ENCODE measurements around the gene LANCL2.

The LANCL2 gene

DNA sequence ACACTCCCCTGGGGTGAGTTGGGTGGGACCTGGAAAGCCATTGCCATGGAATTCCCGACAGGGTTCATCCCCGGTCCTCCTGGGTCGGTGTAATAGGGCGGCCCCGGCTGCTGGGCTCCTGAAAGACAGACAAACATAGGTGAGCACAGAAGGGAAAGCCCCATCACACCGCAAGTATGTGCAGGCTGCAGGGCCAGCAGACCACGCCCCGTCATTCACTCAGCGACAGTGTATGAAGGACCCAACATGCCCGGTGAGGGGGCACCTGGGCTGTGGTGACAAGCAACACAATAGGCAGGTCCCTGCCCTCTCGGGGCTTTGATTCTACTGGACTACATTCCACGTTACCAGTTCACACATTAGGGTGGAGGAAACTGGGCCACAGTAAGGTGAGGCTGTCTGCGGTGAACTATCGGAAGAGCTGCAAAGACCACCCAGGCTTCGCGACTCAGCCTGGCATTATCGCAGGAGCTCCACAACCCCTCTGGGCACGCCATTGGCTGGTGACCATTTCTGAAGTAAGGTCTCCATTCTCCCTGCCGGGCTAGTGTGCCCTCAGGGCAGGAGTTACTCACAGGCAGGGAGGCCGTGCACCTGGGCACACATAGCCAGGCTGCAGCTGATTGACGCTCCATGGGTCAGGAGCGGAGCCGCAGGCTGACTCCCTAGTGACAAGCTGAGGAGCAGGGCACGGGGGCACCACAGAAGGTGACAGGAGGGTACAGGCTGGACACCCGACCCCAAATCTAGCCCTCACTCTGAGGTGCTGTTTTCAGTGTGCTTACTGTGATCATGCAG is 108.0 kb downstream of the LANCL2 start:
- no peak for DNase-seq

DNA sequence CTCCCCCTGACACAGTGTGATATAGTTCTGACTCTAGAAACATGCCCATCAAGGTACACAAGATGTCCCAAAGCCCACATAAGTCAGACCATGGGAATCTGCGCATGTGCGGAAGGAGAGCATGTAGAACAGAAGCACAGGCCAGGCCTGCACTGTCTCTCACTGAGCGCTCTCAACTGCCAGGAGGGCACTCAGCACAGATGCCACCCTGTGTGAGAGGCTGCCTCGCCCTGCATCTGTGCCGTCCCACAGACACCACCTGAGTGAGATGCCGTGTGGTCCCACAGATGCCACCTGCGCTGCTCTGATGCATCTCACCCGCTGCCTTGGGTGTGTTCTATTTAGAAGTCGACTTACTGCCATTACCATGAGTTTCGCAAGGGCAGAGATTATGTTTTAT is 108.8 kb downstream of the LANCL2 start:
- DNase-seq = no peak

DNA sequence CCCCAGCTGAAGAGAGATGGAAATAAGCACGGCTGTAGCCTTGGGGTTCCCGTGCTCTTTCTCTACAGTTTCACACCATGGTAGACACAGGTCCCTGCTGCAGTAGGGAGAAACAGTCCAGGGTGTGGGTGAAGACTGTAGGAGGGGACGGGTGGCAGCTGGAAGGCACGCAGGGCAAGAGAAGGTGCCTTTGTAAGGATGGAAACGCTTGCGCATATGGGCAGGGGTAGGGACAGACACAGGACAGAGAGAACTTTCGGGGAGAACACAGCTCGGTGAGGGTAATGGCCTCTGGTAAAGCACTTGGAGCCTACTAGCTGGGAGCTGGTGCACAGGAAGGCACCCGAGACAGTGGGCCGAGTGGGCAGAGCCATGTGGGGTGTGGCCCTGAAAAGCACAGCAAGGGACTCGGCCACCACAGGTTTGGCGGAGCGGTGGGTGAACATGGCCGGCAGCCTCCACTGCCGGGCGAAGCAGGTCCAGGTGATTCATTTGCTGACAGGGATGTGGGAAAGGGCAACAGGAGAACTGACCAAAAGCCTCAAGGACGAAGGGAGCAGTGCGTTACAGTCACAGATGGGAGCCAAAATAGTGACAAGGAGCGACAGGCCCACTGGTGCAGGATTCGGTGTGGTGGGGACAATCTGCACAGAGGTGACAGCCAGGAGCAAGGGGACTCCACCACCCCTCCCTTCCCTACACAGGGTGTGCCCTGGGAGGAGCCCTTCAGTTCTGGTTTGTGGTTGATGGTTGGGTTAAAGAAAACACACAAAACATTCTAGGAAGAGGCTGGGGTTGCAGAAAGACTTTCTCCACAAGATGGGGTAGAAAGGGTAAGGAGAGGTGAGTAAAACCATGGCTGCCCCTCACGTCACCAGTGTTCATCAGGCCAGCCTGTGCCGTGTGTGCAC is 110.1 kb downstream of the LANCL2 start:
- DNase-seq = no peak

DNA sequence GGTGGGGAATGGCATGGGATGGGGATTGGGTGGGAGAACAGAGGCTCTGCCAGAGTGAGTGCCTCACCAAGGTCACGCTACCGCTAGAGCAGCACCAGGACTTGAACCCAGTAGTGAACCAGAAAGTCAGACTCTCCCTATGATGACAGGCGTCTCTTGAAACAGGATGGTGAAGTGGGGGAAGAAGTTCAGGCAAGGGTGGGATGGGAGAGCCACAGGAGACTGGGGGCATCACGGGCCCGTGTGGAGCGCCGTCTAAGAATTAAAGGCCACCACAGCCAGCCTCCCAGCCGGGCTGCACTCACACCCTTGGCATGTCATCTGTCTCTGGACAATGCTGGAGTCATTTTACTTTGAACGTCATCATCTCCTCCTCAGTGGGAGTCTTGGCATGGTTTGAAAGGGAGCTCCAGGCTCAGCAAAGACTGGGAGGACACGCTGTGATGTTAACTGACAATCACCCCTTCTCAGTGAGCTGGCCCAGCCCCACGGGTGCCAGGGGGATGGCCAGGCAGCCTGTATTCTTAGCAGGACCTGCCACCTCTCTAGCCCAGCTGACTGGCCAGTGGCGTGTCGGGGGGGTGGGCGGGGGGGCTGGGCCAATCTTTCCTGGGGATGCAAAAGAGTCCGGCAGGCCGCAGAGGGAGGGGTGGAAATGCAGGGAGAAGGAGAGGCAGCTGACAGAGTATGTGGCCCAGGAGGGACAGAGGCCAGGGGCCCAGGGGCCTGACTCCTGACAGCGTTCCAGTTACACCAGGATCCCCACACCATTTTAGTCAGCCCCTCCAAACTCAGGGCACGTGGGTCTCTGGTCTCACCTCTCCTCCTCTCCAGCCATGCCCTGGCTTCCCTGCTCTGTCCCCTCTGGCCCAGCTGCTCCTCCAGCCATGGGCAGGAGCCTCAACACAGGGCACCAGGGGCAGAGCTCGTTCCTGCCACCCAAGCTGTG is 111.0 kb downstream of the LANCL2 start:
- DNase-seq = no peak

DNA sequence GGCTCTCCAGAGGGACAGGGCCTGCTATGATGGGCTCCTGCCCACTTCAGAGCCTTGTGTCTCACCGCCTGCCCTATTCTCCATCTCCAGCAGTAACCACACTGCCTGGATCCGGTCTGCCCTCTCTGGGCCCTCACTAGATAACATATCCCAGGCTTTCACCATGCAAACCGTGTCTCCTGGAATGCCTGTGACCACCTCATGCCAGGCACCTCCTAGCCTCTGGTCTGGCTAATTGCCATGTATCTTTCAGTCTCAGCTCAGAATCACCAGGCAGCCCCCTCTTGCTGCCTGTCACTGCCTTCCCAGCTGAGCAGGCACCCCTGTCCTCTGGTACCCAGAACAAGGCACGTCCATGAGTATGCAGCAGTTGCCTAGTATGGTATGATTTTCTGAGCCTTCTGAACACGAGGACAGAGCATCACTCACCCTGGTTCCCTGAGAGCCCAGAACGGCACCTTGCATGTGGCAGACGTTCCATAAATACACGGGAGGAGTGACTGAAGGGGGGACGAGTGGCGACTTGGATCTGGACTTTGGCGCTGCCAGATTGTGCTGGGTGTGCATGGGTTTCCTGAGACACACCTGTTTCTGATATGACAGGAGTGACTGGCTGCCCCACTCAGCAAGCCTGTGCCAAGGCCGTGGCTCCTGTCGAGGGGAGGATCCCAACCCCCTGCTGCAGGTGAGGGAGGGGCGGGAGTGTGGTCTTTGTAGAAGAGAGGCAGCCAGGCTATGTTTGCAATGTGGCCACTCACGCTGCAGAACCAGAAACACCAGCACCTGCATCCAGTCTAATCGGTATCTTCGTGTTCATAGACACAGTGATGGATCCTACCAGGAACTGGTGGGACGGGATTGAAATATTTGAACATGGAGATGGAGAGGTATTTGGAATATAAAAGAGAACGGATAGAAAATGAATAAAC is 112.0 kb downstream of the LANCL2 start:
- DNase-seq = no peak

GRCh38 chr7:55477781-55478374 is 112.7 kb downstream of the LANCL2 start:
- no peak for DNase-seq

GRCh38 chr7:55478700-55479099 is 113.6 kb downstream of the LANCL2 start:
- DNase-seq = no peak

GRCh38 chr7:55481155-55481554 is 116.0 kb downstream of the LANCL2 start:
- DNase-seq = no peak

DNA sequence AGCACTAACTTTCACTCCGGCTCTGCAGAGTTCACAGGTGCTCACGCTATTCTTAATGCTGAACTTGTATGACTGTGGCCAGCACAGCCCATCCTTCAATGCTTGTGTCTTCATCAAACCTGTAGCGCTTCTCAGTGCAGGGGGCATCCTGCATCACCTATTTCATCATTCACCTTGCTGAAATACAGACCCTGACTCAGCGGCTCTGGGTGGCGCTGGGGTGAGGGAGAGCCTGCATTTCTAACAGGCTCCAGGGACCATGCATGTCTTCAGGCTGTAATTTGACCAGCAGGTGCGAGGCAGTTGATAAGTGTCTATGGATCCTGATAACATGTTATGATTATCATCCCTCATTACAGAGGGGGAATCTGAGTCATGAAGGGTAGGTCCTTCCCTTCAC is 117.9 kb downstream of the LANCL2 start:
- DNase-seq = no peak
